Liver (tissue), 9 donors: ENCODE data around the gene MSI2. TPM values are rescaled to one million over a fixed set of nuclear protein-coding genes. Genes with fewer than 3 reads are reported as not detected.

Experiments
- DNase-seq: peaks from one replicate; pipeline ENCODE4 v3.0.0-alpha.2; 2017; ENCODE audit warnings: low spot score
- H3K27ac ChIP-seq, 2 donors: one replicate each; pipeline ENCODE4 v1.7.0; 2013; ENCODE audit warnings: inconsistent platforms in 2 of 2, low read length in 2 of 2, control low read depth in 1 of 2, low read depth in 1 of 2, mild to moderate bottlenecking in 1 of 2
- H3K27me3 ChIP-seq, 4 donors: one replicate each; pipeline versions ENCODE4 v1.6.1 to v1.7.0; 2013; ENCODE audit warnings: low read length in 3 of 4, inconsistent platforms in 1 of 4, mild to moderate bottlenecking in 1 of 4, moderate library complexity in 1 of 4; ENCODE audit not compliant: control insufficient read depth in 4 of 4, insufficient read depth in 4 of 4
- H3K36me3 ChIP-seq, 4 donors: one replicate each; pipeline versions ENCODE4 v1.6.1 to v1.7.0; 2013; ENCODE audit warnings: low read length in 3 of 4, mild to moderate bottlenecking in 3 of 4, low read depth in 1 of 4, moderate library complexity in 1 of 4; ENCODE audit not compliant: control insufficient read depth in 4 of 4, insufficient read depth in 3 of 4
- H3K4me1 ChIP-seq, 4 donors: one replicate each; pipeline versions ENCODE4 v1.6.1 to v1.7.0; 2013; ENCODE audit warnings: low read length in 3 of 4, mild to moderate bottlenecking in 3 of 4, moderate library complexity in 1 of 4; ENCODE audit not compliant: control insufficient read depth in 4 of 4, insufficient read depth in 4 of 4
- H3K4me3 ChIP-seq, 3 donors: one replicate each; pipeline versions ENCODE4 v1.6.1 to v1.7.0; 2013; ENCODE audit warnings: low read length in 3 of 3, control low read depth in 1 of 3, low read depth in 1 of 3, mild to moderate bottlenecking in 1 of 3
- H3K9ac ChIP-seq, 2 donors: one replicate each; pipeline ENCODE4 v1.7.0; 2013; ENCODE audit warnings: low read length in 2 of 2, mild to moderate bottlenecking in 2 of 2, moderate library complexity in 2 of 2, control low read depth in 1 of 2, low read depth in 1 of 2
- H3K9me3 ChIP-seq, 4 donors: one replicate each; pipeline versions ENCODE4 v1.6.1 to v1.7.0; 2013; ENCODE audit warnings: low read length in 3 of 4; ENCODE audit not compliant: control insufficient read depth in 4 of 4
- ATF3 ChIP-seq: IDR thresholded peaks from 2 replicates; pipeline ENCODE4 v1.6.1; 2016; ENCODE audit warnings: antibody characterized with exemption
- CTCF ChIP-seq: fragments of 150-350 bp; IDR thresholded peaks from 2 replicates; pipeline ENCODE4 v1.5.1; 2017; ENCODE audit warnings: improper control_type of control experiment, low read depth, low read length; ENCODE audit not compliant: missing input control
- EGR1 ChIP-seq, 2 donors: IDR thresholded peaks; 2 replicates each; pipeline ENCODE4 v1.6.1; 2016 to 2018; ENCODE audit warnings: antibody characterized with exemption in 2 of 2, low read depth in 2 of 2
- FOXA1 ChIP-seq: IDR thresholded peaks from 2 replicates; pipeline ENCODE4 v1.6.1; 2016; ENCODE audit warnings: antibody characterized with exemption
- FOXA2 ChIP-seq: IDR thresholded peaks from 2 replicates; pipeline ENCODE4 v1.6.1; 2016; ENCODE audit warnings: antibody characterized with exemption
- GABPA ChIP-seq, 2 donors: IDR thresholded peaks in 1 of 2; conservative IDR thresholded peaks in 1 of 2; 2 replicates each; pipeline ENCODE4 v1.6.1; 2016; ENCODE audit warnings: antibody characterized with exemption in 2 of 2, mild to moderate bottlenecking in 1 of 2, moderate library complexity in 1 of 2
- HNF4G ChIP-seq: IDR thresholded peaks from 2 replicates; pipeline ENCODE4 v1.6.1; 2016; ENCODE audit warnings: antibody characterized with exemption
- JUND ChIP-seq, 2 donors: IDR thresholded peaks; 2 replicates each; pipeline ENCODE4 v1.6.1; 2016; ENCODE audit warnings: antibody characterized with exemption in 2 of 2
- MAX ChIP-seq: IDR thresholded peaks from 2 replicates; pipeline ENCODE4 v1.6.1; 2016; ENCODE audit warnings: antibody characterized with exemption
- NR2F2 ChIP-seq: IDR thresholded peaks from 2 replicates; pipeline ENCODE4 v1.6.1; 2016; ENCODE audit warnings: antibody characterized with exemption
- REST ChIP-seq: IDR thresholded peaks from 2 replicates; pipeline ENCODE4 v1.6.1; 2016; ENCODE audit warnings: antibody characterized with exemption, mild to moderate bottlenecking
- SP1 ChIP-seq: IDR thresholded peaks from 2 replicates; pipeline ENCODE4 v1.6.1; 2018; ENCODE audit warnings: antibody characterized with exemption, mild to moderate bottlenecking
- TAF1 ChIP-seq: conservative IDR thresholded peaks from 2 replicates; pipeline ENCODE4 v1.6.1; 2016; ENCODE audit warnings: antibody characterized with exemption, mild to moderate bottlenecking
- YY1 ChIP-seq: IDR thresholded peaks from 2 replicates; pipeline ENCODE4 v1.6.1; 2016; ENCODE audit warnings: antibody characterized with exemption, mild to moderate bottlenecking
- ZBTB33 ChIP-seq: IDR thresholded peaks from 2 replicates; pipeline ENCODE4 v1.6.1; 2016; ENCODE audit warnings: antibody characterized with exemption
- WGBS: extraction: QIAGEN DNeasy Blood & Tissue Kit; methylation state at CpG from one replicate; pipeline ENCODE4 v1.1.7; 2013; 5-methylcytosine and 5-hydroxymethylcytosine counted together
- polyA plus RNA-seq, 2 donors: library from polyadenylated mRNA; stranded (reverse) in 1 of 2; unstranded in 1 of 2; fragments of 200-250 nt in 1 of 2; fragments of >200 nt in 1 of 2; fragmentation: Nextera tagmentation in 1 of 2; extraction: Ambion mirVana in 1 of 2; gene quantifications; one replicate each; pipeline versions ENCODE4 v1.2.1 to v1.2.3, GENCODE V29; 2013 to 2015
- total RNA-seq, 2 donors: library from RNA; depleted of rRNA; stranded (reverse); fragments of >200 nt; gene quantifications; one replicate each; pipeline ENCODE4 v1.2.3, GENCODE V29; 2014
- donor health status: healthy.
- donor health status: healthy.
- donor health status: healthy.
- donor health status: healthy.
- donor health status: healthy.

MSI2 gene
- total and polyA plus RNA-seq, 4 donors = 5.7 to 15.6 (median 9.2) TPM

GRCh38 chr17:57553991-57554825, 297.9 kb downstream of the MSI2 start:
- no peaks in the 10 kb centered on the region for H3K36me3 ChIP-seq
- no peak for DNase-seq
- TF ChIP-seq EGR1 (IDR thresholded peaks at IDR 0.05; ENCODE audit: low read depth in 2 of 2) (no peak), FOXA2 (no peak), GABPA (IDR thresholded peaks at IDR 0.05 in 1 of 2, conservative IDR thresholded peaks at IDR 0.05 in 1 of 2) (no peak), YY1 (no peak), NR2F2 (no peak), HNF4G (no peak), TAF1 (no peak), REST (no peak), ATF3 (no peak), MAX (no peak), FOXA1 (no peak), ZBTB33 (no peak), SP1 (no peak)
- no peaks in the 10 kb centered on the region for H3K4me1 ChIP-seq
- no peaks in the 10 kb centered on the region for H3K9me3 ChIP-seq
- no peak overlapping the region for H3K4me3 ChIP-seq
- WGBS = 79% methylated on average over 14 of the region's 14 CpGs
- no peak overlapping the region for H3K27ac ChIP-seq
- H3K9ac ChIP-seq = no peak overlapping the region
- H3K27me3 ChIP-seq = no peaks in the 10 kb centered on the region

GRCh38 chr17:57554826-57555635, 298.7 kb downstream of the MSI2 start:
- H3K27ac ChIP-seq = no peak overlapping the region
- no peak overlapping the region for H3K9ac ChIP-seq
- no peaks in the 10 kb centered on the region for H3K4me1 ChIP-seq
- TF ChIP-seq SP1 (no peak), FOXA2 (no peak), ZBTB33 (no peak), REST (no peak), CTCF (no peak), FOXA1 (no peak), JUND (IDR thresholded peaks at IDR 0.05) (no peak), HNF4G (no peak), TAF1 (no peak), YY1 (no peak)

More at GRCh38 chr17:57554826-57555635, 298.7 kb downstream of the MSI2 start:
- Histone ChIP-seq H3K4me3 (no peak overlapping the region), H3K36me3 (no peaks in the 10 kb centered on the region), H3K27me3 (no peaks in the 10 kb centered on the region), H3K9me3 (no peaks in the 10 kb centered on the region)
- DNase-seq = no peak
- WGBS = 93% methylated on average over 16 of the region's 16 CpGs
